HG02938 (cell line): ENCODE data around the gene TMED1.

Experiments used
- ATAC-seq: cut with Tn5 transposase; IDR thresholded peaks from one replicate; pipeline ENCODE4 v1.9.1; 2021; ENCODE audit warnings: mild to moderate bottlenecking, moderate library complexity; ENCODE audit not compliant: unreplicated experiment

The TMED1 gene

DNA sequence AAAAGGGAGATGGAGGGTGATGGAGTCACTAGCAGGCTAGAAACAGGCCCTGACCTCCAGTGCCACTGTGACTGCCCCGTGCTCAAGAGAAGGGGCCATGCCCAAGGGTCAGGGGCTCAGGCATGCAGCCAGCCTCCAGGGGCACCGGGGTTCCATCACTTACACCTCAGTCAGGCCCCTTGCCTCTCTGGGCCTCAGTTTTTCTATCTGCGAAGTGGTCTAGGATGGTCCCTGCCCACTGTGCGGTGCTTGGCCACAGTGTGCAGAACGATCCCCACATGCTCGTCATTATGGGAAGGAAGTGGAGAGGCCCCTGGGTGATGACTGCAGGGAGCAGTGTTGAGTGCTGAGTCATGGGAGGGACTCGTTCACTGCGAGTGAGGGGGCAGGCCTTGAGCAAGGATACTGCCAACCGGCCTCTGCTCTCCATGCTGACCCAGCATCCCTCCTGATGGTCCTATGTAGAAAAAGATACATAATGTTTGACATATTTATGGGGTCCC, 23.1 kb downstream of the TMED1 start:
- no peak for ATAC-seq

DNA sequence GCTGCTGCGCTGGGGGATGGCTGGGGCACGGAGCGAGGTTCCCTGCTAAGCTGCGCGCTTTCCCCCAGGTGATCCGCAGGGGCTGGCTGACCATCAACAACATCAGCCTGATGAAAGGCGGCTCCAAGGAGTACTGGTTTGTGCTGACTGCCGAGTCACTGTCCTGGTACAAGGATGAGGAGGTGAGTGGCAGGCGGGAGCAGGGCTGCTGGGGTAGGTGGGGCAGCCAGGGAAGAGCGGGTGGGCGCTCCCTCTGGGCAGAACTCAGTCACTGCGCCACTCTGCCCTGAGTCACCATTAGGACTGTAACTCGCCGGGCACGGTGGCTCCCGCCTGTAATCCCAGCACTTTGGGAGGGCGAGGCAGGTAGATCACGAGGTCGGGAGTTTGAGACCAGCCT, 23.8 kb downstream of the TMED1 start:
- no peak for ATAC-seq

DNA sequence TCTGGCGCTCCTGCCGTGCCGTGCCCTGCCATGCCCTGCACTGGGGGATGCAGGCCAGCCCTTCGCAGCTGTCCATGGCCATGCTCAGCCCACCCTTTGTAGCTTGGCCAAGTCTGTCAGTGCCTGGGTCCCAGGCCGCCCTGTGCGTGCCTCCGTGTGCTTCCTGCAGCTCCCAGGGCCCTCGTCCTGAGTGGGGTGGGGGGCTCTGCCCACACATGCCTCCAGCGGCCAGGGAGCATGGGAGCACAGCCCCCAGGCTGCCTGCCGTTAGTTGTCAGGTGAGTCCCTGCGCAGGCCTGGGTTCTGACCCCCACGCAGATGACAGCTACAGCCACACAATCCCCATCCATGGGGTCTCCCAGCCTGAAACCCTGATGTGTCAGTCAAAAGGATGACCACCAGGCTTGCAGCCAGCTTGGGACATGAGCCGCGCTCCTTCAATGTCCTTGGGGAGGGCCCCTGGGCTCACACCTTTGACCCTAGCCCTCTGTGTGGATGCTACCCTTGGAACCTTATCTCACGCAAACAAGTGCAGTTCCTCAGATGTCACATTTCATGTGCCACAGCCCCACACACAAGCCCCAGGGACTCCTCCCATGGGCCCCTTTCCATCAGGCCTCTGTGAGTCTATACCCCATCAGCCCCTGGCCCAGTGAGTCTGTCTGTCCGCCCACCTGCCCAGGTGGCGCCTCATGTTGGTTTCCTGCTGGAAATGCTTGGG, 24.5 kb downstream of the TMED1 start:
- no peak for ATAC-seq

DNA sequence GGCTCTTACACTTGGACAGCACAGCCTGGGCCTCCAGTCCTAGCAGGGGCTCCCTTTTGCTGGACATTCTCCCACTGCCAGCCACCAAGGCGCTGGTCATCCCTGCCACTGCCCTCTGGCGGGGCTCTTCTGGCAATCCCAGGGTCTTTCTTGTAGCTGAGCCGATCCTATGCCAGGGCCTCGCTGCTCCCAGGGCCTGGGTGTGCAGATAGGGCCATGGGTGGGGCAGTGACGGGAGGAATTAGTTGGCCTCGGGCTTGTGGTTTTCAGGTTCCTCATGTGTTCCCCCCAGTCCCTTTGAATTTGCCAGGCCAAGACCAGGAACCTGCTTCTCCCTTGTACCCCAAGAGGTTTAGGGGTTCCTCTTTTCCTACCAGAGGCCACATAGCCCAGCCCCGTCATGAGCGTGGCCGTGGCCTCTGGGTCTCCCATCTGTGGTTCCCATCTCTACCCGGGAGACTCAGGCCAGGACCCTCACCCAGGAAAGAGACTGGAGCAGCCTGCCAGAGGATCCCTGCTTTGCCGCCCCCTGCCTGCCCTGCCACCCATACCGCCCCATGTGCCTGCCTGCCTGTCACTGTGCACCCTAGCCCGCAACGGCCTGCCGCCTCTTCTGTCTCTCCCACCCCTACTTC, 26.2 kb downstream of the TMED1 start:
- ATAC-seq = no peak

DNA sequence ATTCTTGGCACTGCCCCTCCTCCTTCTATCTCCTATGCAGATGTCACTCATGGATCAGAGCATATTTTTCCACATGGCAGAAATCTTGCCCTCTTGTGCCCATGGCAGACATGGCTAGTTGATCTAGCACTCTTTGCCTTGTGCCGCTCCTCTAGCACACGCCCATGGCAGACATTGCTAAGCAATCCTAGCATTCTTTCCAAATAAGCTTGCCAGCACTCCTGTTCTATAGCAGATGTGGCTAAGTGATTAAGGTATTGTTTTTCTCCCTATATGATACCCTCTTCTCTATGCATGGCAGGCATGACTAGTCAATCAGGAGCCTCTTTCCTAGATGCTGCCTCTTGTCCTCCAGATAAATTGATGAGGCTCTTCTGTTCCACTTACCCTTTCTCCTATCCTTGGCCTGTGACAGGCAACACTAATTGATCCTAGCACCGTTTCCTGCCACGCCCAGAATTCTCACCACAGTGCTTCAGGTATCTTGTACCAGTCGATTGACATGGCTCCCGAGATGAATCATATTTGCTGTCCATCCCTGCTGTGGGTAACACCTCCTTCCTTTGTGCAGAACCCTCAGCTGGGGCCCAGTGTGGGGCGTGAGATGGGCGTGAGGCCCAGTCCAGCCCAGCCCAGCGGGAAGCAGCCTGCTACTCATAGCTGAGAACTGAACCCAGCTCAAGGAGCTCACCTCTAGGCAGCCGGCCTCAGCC, 26.9 kb downstream of the TMED1 start:
- no peak for ATAC-seq

DNA sequence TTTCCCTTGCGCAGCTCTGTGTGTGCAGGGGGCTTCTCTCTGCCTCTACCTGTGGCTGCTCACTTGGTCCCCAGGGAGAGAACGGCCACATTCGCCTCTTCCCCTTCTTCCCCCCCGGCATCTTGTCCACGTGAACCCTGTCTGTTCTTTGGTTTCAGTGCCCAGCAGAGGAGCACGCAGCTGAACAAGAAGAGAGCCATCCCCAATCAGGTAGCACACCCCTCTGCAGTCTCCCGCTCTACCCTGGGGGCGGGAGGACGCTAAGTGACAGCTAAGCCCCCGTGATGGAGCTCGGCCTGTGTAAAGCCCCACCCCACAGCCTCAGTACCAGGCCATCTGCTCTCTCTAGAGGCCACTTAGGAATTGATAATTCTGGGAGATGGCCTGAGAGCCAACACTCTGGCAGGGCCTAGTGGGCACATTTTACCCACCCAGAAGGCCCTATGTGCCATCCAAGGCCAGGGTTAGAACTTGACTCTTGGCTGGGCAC, 30.2 kb downstream of the TMED1 start:
- no peak for ATAC-seq

DNA sequence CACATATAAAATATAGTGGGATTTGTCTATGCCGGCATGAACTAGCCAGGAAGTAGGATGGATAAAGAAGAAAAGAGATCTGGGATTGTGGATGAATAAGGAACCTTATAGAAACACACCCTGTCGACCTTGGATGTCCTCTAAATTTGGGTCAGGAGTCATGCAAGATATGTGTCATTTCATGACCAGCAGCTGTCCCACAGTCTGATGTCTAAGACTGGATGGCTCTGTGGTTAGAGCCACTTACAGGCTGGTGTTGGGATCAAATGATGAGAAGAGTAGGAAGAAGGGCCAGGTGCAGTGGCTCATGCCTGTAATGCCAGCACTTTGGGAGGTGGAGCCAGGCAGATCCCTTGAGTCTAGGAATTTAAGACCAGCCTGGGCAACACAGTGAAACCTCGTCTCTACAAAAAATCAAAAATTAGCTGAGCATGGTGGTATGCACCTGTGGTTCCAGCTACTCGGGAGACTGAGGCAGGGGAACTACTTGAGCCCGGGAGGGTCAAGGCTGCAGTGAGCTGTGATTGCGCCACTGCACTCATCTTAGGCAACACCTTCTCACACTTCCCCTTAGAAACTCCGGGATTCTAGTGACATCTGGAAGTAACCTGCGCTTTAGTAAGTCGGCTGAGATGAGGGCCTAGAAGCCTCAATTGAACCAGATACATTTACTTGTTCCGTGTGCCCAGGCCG, 30.8 kb downstream of the TMED1 start:
- ATAC-seq = no peak

DNA sequence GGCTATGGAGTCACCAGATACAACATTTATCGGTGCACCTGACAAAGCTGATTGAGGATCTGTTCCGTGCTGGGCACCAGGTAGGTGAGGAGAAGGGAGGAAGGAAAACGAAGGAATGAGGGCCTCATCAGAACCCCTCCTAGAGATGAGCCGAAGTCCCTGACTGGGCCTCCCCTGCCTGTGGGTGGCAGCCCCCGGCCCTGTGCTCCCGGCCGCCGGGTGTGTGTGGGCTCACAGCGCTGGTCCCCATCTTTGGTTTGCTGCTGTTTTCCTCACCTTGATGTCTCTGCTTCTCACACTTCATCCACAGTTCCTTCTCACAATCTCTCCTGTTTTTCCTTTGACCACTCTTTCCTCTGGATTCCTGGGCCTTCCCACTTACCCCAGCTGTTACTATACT, 32.8 kb downstream of the TMED1 start:
- ATAC-seq = no peak

DNA sequence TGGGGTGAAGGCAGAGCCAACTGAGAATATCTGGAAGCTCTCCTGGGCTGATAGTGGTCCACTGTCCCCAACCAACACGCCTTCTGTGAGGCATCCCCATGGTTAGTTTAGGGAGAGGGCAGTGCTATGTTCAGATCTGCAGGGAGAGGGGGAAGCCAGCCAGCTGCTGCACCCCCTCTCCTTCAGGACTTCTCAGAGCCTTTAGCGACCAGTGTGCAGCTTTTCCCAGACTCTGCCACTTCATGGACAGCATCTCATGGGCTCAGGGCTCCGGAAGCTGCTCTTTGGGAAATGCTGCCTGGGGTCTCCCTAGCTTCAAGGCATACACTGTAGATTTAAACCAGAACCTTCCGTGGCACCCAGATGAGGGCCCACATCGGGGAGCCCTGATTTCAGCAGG, 33.5 kb downstream of the TMED1 start:
- ATAC-seq = no peak

DNA sequence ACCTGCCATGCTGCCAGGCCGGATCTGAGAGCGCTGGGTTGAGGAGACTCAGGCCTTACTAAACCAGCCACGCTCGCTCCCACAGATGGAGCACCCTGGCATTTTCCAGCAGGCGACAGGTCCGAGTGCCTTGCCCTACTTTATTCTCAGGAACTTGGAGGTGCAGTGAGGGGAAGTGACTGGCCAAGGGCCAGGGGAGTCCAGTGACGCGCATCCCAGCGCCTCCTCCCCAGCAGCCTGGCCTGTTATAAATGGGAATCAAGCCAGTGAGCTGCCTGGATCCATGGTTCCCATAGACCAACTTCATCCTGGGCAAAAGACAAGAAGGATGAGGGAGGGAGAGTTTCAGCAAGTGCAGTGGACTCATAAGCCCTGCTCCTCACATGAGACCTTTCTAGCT, 35.5 kb downstream of the TMED1 start:
- no peak for ATAC-seq

DNA sequence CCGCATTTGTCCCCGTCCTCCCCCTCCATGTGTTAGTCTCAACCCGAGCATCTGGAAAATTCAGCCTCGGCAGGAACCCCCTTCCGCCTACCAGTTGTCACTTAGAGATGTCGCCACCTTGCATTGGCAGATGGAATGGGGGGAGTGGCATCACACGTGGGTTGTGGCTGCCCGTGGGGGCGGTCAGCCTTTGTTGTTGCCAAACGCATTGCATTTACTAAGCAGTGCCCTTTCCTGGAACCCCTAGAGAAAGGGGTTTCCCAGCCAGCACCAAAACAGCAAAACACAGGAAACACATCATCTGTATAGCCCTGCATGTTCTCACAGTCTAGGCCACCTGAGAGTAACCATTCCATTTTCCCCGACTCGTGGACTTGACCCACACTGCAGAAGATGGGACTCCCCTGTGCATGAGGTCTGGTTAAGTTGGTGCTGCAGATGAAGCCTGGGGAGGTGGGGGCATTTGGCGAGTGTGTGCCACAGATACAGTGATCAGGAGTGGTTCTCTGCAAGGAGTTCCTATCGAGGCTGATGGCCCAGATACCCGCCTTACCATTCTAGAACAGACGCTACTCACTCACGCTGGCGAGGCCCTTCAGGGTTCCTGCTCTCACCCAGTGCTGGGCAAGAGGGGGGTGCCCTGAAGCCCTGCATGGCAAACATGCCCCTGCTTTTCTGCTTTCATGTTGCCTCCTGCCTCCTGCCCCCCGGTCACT, 38.3 kb downstream of the TMED1 start:
- ATAC-seq = no peak

DNA sequence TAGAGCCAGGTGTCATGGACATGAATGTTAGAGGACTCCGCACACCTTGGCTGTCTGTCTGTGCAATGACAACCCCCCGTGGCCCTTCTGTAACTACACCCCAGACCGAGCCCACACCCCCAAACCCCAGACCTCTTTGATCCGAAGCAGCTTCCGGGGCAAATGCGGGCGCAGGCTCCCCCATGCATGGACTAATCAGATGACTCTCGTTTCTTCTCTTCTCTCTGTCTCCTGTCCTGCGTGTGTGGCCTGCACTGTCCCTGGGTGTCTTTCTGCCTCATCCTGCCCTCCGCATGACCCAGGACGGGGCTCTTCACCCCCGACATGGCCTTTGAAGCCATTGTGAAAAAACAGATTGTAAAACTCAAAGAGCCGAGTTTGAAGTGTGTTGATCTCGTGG, 38.9 kb downstream of the TMED1 start:
- no peak for ATAC-seq

DNA sequence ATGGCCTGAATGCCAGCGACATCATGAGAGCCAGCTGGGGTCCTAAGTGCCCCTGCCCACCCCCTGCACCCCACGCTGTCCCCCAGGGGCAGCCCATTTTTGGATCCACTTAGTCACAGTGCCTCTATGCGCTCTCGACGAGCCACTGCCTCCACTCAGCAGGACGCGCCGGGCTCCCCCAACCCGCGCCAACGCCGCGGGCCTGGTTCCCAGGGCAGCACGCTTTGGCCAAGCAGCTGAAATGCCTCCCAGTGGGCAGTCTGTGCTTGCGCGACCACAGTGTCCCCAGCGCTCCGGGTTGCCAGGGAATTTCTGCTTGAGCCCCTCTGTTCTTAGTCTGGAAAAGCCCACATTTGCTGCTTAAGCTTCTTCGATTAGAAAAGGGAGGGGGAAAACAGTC, 39.4 kb downstream of the TMED1 start:
- ATAC-seq = no peak

DNA sequence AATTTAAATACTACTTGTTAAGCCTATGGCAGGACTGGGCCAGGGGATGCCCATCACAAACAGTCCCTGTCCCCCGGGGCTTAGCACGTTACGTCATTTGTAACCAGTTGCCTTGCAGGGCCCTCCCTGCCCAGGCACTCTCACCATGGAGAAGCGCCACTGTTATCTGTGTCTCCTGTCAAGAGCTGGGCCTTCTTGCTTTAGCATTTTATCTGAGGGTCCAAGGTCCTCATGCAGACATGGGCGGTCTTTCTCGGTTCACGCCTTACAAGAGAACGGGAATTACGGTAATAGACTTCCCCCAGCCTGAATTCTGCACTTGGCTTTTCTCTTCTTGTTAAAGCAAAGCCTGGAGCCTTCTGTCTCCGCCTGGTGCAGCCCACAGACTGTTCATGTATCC, 46.1 kb downstream of the TMED1 start:
- no peak for ATAC-seq

DNA sequence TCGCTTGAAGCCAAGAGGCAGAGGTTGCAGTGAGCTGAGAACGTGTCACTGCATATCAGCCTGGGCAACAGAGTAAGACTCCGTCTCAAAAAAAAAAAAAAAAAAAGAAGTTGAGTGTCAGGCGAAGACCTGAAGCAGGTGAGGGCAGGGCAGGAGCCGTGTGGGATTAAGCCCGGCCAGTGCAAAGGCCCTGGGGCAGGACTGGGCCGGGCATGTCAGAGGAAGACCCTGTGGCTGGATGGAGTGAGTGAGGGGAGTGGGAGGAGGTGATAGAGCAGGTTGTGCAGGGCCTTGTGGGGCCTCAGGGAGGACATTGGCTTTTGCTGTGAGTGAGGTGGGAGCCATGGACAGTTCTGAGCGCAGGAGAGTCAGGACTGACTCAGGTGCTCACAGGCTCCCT, 47.9 kb downstream of the TMED1 start:
- no peak for ATAC-seq

DNA sequence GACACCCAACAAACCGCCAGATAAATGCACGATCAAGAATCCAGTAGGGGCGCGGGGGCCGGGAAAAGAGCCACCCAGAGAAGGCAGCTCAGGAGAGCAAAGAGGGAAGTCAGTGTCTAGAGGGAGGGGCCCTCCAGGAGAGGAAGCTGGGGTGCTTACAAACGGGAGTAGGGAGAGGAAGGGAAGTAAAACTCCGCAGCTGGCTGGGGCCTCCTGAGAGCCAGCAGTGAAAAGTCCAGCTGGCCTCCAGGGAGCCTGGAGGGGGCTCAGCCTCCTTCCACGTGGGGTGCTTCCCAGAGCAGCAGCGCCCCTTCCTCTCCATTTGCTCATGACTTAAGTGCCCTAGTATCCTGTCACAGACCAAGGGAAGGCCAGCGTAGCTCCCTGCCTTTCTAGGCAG, 51.8 kb downstream of the TMED1 start:
- no peak for ATAC-seq

DNA sequence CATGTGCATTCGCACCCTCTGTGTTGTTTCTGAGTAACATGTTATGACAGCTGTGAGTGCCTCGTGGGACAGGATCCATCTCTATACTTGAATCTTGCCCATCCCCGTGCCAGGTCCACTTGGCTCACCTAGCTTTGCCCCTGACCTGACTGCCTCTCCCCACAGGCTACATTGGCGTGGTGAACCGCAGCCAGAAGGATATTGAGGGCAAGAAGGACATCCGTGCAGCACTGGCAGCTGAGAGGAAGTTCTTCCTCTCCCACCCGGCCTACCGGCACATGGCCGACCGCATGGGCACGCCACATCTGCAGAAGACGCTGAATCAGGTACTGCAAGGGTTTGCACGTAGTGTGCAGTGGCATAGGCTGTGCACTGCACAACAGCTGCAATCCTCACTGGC, 53.2 kb downstream of the TMED1 start:
- ATAC-seq = no peak
